Common myeloid progenitor, CD34-positive (primary cell): Measurements from ENCODE around the gene CHST15.

ENCODE experiments used
- CTCF ChIA-PET: fragments of 350-600 bp; sonication (Branson Sonifier 250); formaldehyde crosslinking; loops from one replicate; lab custom pipeline; 2021; ENCODE audit warnings: antibody characterized with exemption; lab: Charles Lee
- POLR2A ChIA-PET: fragments of 350-600 bp; sonication (Branson Sonifier 250); formaldehyde crosslinking; loops from one replicate; lab custom pipeline; 2021; ENCODE audit warnings: antibody characterized with exemption; lab: Charles Lee
- DNase-seq, 3 donors: peaks; one replicate each; pipeline versions ENCODE4 v3.0.0 to v3.0.0-alpha.2; 2013
- H3K27ac ChIP-seq, 2 experiments: 1 replicate in 1 of 2; 2 replicates in 1 of 2; pipeline ENCODE4 v1.7.0; 2013; ENCODE audit warnings: inconsistent platforms in 2 of 2, low read length in 2 of 2, mild to moderate bottlenecking in 2 of 2, low read depth in 1 of 2, moderate library complexity in 1 of 2; ENCODE audit not compliant: severe bottlenecking in 2 of 2, insufficient read depth in 1 of 2, poor library complexity in 1 of 2
- H3K27me3 ChIP-seq, 5 experiments: replicated peaks in 2 of 5; 1 replicate in 3 of 5; 2 replicates in 2 of 5; pipeline versions ENCODE4 v1.6.1 to v1.7.0; 2013; ENCODE audit warnings: low read length in 4 of 5, mild to moderate bottlenecking in 2 of 5, moderate library complexity in 2 of 5, inconsistent platforms in 1 of 5; ENCODE audit not compliant: insufficient read depth in 5 of 5, control insufficient read depth in 4 of 5
- H3K36me3 ChIP-seq, 4 experiments: 1 replicate in 2 of 4; 2 replicates in 2 of 4; pipeline versions ENCODE4 v1.6.1 to v1.7.0; 2013; ENCODE audit warnings: low read length in 3 of 4, control low read depth in 1 of 4, mild to moderate bottlenecking in 1 of 4; ENCODE audit not compliant: control insufficient read depth in 4 of 4, insufficient read depth in 4 of 4
- H3K4me1 ChIP-seq, 4 experiments: 1 replicate in 3 of 4; 2 replicates in 1 of 4; pipeline versions ENCODE4 v1.6.1 to v1.7.1; 2013; ENCODE audit warnings: low read length in 3 of 4, mild to moderate bottlenecking in 3 of 4, control low read depth in 1 of 4, inconsistent platforms in 1 of 4, moderate library complexity in 1 of 4; ENCODE audit not compliant: control insufficient read depth in 4 of 4, insufficient read depth in 4 of 4; ENCODE audit errors: control extremely low read depth in 1 of 4
- H3K4me3 ChIP-seq, 7 experiments: 1 replicate in 4 of 7; 2 replicates in 3 of 7; pipeline versions ENCODE4 v1.5.1 to v1.7.0; 2013; ENCODE audit warnings: mild to moderate bottlenecking in 7 of 7, low read length in 6 of 7, moderate library complexity in 6 of 7, inconsistent platforms in 2 of 7, low read depth in 2 of 7, control low read depth in 1 of 7; ENCODE audit not compliant: insufficient read depth in 4 of 7, control insufficient read depth in 1 of 7; ENCODE audit errors: extremely low read depth in 1 of 7
- H3K9me3 ChIP-seq, 5 experiments: 1 replicate in 4 of 5; 2 replicates in 1 of 5; pipeline versions ENCODE4 v1.6.1 to v1.7.1; 2013; ENCODE audit warnings: low read length in 4 of 5, mild to moderate bottlenecking in 2 of 5, inconsistent platforms in 1 of 5, low read depth in 1 of 5, moderate library complexity in 1 of 5; ENCODE audit not compliant: control insufficient read depth in 4 of 5, insufficient read depth in 2 of 5; ENCODE audit errors: control extremely low read depth in 1 of 5
- WGBS: methylation state at CpG from one replicate; pipeline ENCODE4 v1.1.5; 2013; ENCODE audit not compliant: insufficient coverage; 5-methylcytosine and 5-hydroxymethylcytosine counted together

The CHST15 gene

GRCh38 chr10:124107072-124107471 is 13.7 kb upstream of the CHST15 start:
- POLR2A ChIA-PET: interaction anchor here (0.6 kb wide), 1 partner anchor 1054 kb away, joined by 4 read pairs; the partner anchor contains the start of gene CTBP2
- CTCF ChIA-PET: interaction anchor here (0.7 to 2.3 kb wide), 4 partner anchors 12 to 44 kb away, joined by 3 to 6 read pairs (median 4); partner anchors contain the start of gene CHST15
- no peaks in the 10 kb centered on the region for H3K36me3 ChIP-seq
- H3K27me3 ChIP-seq: peaks cover 0 to 6% (median 0%) of the 10 kb centered on the region in 5 experiments
- no peak for DNase-seq
- H3K4me1 ChIP-seq: peaks cover 2 to 38% (median 17%) of the 10 kb centered on the region in 4 experiments
- H3K9me3 ChIP-seq: no peaks in the 10 kb centered on the region
- no peak overlapping the region for H3K4me3 ChIP-seq
- H3K27ac ChIP-seq: no peak overlapping the region
- WGBS: 83% methylated on average over 3 of the region's 5 CpGs

GRCh38 chr10:124106241-124106879 is 13.0 kb upstream of the CHST15 start:
- peak; percentile 61 to 90 (median 86) for DNase-seq
- no peak overlapping the region for H3K27ac ChIP-seq
- peaks cover 0 to 6% (median 0%) of the 10 kb centered on the region in 5 experiments for H3K27me3 ChIP-seq
- peak overlapping the region in 2 of 7 experiments; percentile 32 to 39 for H3K4me3 ChIP-seq
- no peaks in the 10 kb centered on the region for H3K9me3 ChIP-seq
- POLR2A ChIA-PET: interaction anchor here (0.6 kb wide), 1 partner anchor 1054 kb away, joined by 4 read pairs; the partner anchor contains the start of gene CTBP2
- H3K4me1 ChIP-seq: peaks cover 2 to 38% (median 17%) of the 10 kb centered on the region in 4 experiments
- CTCF ChIA-PET: interaction anchor here (1.2 to 2.3 kb wide), 2 partner anchors 14 to 17 kb away, joined by 3 to 6 read pairs; no protein-coding TSS in a partner anchor
- H3K36me3 ChIP-seq: no peaks in the 10 kb centered on the region
- WGBS: 11% methylated on average over 3 of the region's 9 CpGs

GRCh38 chr10:124105594-124105993 is 12.2 kb upstream of the CHST15 start:
- Histone ChIP-seq H3K27ac (no peak overlapping the region), H3K4me1 (peaks cover 2 to 38% (median 17%) of the 10 kb centered on the region in 4 experiments), H3K9me3 (peaks cover 0 to under 1% (median 0%) of the 10 kb centered on the region in 5 experiments), H3K36me3 (no peaks in the 10 kb centered on the region), H3K4me3 (no peak overlapping the region), H3K27me3 (peaks cover 0 to 6% (median 0%) of the 10 kb centered on the region in 5 experiments)
- ChIA-PET POLR2A (no interaction called here), CTCF (interaction anchor here (1.2 to 2.3 kb wide), 2 partner anchors 13 to 18 kb away, joined by 3 to 6 read pairs; no protein-coding TSS in a partner anchor)
- DNase-seq: peak in 2 of 3 donors; percentile 14 to 24
- 60% methylated on average over 2 of the region's 5 CpGs for WGBS

GRCh38 chr10:124105045-124105444 is 11.6 kb upstream of the CHST15 start:
- Histone ChIP-seq H3K27ac (no peak overlapping the region), H3K9me3 (peaks cover 0 to 5% (median 2%) of the 10 kb centered on the region in 5 experiments), H3K27me3 (peaks cover 0 to 6% (median 0%) of the 10 kb centered on the region in 5 experiments), H3K4me1 (peaks cover 2 to 38% (median 17%) of the 10 kb centered on the region in 4 experiments), H3K36me3 (no peaks in the 10 kb centered on the region), H3K4me3 (no peak overlapping the region)
- ChIA-PET POLR2A (no interaction called here), CTCF (interaction anchor here (1.2 kb wide), 1 partner anchor 13 kb away, joined by 3 read pairs; no protein-coding TSS in a partner anchor)
- DNase-seq: no peak
- WGBS: 86% methylated on average over 4 of the region's 6 CpGs

GRCh38 chr10:124104011-124104627 is 10.7 kb upstream of the CHST15 start:
- H3K9me3 ChIP-seq: peaks cover 0 to 7% (median 3%) of the 10 kb centered on the region in 5 experiments
- H3K36me3 ChIP-seq: no peaks in the 10 kb centered on the region
- ChIA-PET CTCF (no interaction called here), POLR2A (no interaction called here)
- 94% methylated on average over 9 of the region's 9 CpGs for WGBS
- peaks cover 2 to 29% (median 9%) of the 10 kb centered on the region in 4 experiments for H3K4me1 ChIP-seq
- H3K4me3 ChIP-seq: no peak overlapping the region
- peaks cover 0 to 6% (median under 1%) of the 10 kb centered on the region in 5 experiments for H3K27me3 ChIP-seq
- H3K27ac ChIP-seq: no peak overlapping the region
- DNase-seq: no peak

- peaks cover 0 to 10% (median 3%) of the 10 kb centered on the region in 5 experiments for H3K9me3 ChIP-seq
- no peak overlapping the region for H3K27ac ChIP-seq
- POLR2A ChIA-PET: no interaction called here
- no peaks in the 10 kb centered on the region for H3K36me3 ChIP-seq
- H3K27me3 ChIP-seq: peaks cover 0 to 25% (median 13%) of the 10 kb centered on the region in 5 experiments
- CTCF ChIA-PET: no interaction called here
- 100% methylated on average over 2 of the region's 2 CpGs for WGBS
- DNase-seq: no peak
- no peak overlapping the region for H3K4me3 ChIP-seq
- peaks cover 0 to 12% (median 5%) of the 10 kb centered on the region in 4 experiments for H3K4me1 ChIP-seq
Observed at GRCh38 chr10:124101351-124101750, 8.0 kb upstream of the CHST15 start.
